Measurements from ENCODE around the gene PPP1R1C.
"Not testable (repeated sequence)": the region's sequence is repeated elsewhere in the genome, so short reads cannot be mapped to it uniquely, and the experiment has no call there.

PPP1R1C gene

GRCh38 chr2:181985632-181986205 lies at the start of gene PPP1R1C:
Gene PPP1R1C, plus strand, starts transcription at chr2:181985853. Its CDS starts 258 bp downstream, at chr2:181986111.
- no peak for DNase-seq (ENCODE audit: low read depth in 2 of 2)

GRCh38 chr2:181937473-181937872 lies 48.2 kb upstream of the PPP1R1C start:
- DNase-seq (ENCODE audit: low read depth in 2 of 2), result no peak

GRCh38 chr2:181943411-181944124 lies 42.1 kb upstream of the PPP1R1C start:
- no peak for DNase-seq (ENCODE audit: low read depth in 2 of 2)

- DNase-seq (ENCODE audit: low read depth in 2 of 2), result no peak
These were observed 41.3 kb upstream of the PPP1R1C start for GRCh38 chr2:181944164-181944913.

GRCh38 chr2:181944914-181945291 lies 40.8 kb upstream of the PPP1R1C start:
- DNase-seq (ENCODE audit: low read depth in 2 of 2), result no peak

- DNase-seq (ENCODE audit: low read depth in 2 of 2), result no peak
These were observed 39.1 kb upstream of the PPP1R1C start for GRCh38 chr2:181946444-181947127.

GRCh38 chr2:181947273-181947672 lies 38.4 kb upstream of the PPP1R1C start:
- DNase-seq (ENCODE audit: low read depth in 2 of 2), result no peak

- DNase-seq (ENCODE audit: low read depth in 2 of 2), result no peak
These were observed 37.4 kb upstream of the PPP1R1C start for GRCh38 chr2:181948227-181948626.

- no peak for DNase-seq (ENCODE audit: low read depth in 2 of 2)
These were observed 36.6 kb upstream of the PPP1R1C start for GRCh38 chr2:181949047-181949446.

GRCh38 chr2:181952404-181953226 lies 33.0 kb upstream of the PPP1R1C start:
- no peak for DNase-seq (ENCODE audit: low read depth in 2 of 2)

- peak in 1 of 2 experiments; percentile 59 for DNase-seq (ENCODE audit: low read depth in 2 of 2)
These were observed 31.6 kb upstream of the PPP1R1C start for GRCh38 chr2:181953881-181954537.

- no peak for DNase-seq (ENCODE audit: low read depth in 2 of 2)
These were observed 31.1 kb upstream of the PPP1R1C start for GRCh38 chr2:181954538-181954883.

- no peak for DNase-seq (ENCODE audit: low read depth in 2 of 2)
These were observed 30.6 kb upstream of the PPP1R1C start for GRCh38 chr2:181955010-181955409.

- DNase-seq (ENCODE audit: low read depth in 2 of 2), result not testable (repeated sequence)
These were observed 29.8 kb upstream of the PPP1R1C start for GRCh38 chr2:181955866-181956265.

GRCh38 chr2:181957668-181958067 lies 28.0 kb upstream of the PPP1R1C start:
- DNase-seq (ENCODE audit: low read depth in 2 of 2), result no peak

GRCh38 chr2:181958726-181959125 lies 26.9 kb upstream of the PPP1R1C start:
- DNase-seq (ENCODE audit: low read depth in 2 of 2), result no peak

GRCh38 chr2:181959508-181959907 lies 26.1 kb upstream of the PPP1R1C start:
- DNase-seq (ENCODE audit: low read depth in 2 of 2), result no peak

GRCh38 chr2:181961167-181961566 lies 24.5 kb upstream of the PPP1R1C start:
- not testable (repeated sequence) for DNase-seq (ENCODE audit: low read depth in 2 of 2)

GRCh38 chr2:181962142-181962541 lies 23.5 kb upstream of the PPP1R1C start:
- DNase-seq (ENCODE audit: low read depth in 2 of 2), result no peak

GRCh38 chr2:181970160-181970794 lies 15.4 kb upstream of the PPP1R1C start:
- no peak for DNase-seq (ENCODE audit: low read depth in 2 of 2)
